Muscle of leg (tissue), 11 donors: Measurements from ENCODE around the gene MSH3. TPM values are rescaled to one million over a fixed set of nuclear protein-coding genes. Genes with fewer than 3 reads are reported as not detected.
"Not testable (repeated sequence)": the region's sequence is repeated elsewhere in the genome, so short reads cannot be mapped to it uniquely, and the experiment has no call there.

Experiments used
- DNase-seq: peaks from one replicate; pipeline ENCODE4 v3.0.0; 2013
- H3K27ac ChIP-seq: one replicate; pipeline ENCODE4 v1.5.1; 2013; ENCODE audit warnings: mild to moderate bottlenecking, low read length, control low read depth
- H3K27me3 ChIP-seq: one replicate; pipeline ENCODE4 v1.6.1; 2013; ENCODE audit warnings: low read length; ENCODE audit not compliant: control insufficient read depth, insufficient read depth
- H3K36me3 ChIP-seq: one replicate; pipeline ENCODE4 v1.6.1; 2013; ENCODE audit warnings: low read length; ENCODE audit not compliant: control insufficient read depth, insufficient read depth
- H3K4me1 ChIP-seq: one replicate; pipeline ENCODE4 v1.6.1; 2013; ENCODE audit warnings: low read length; ENCODE audit not compliant: control insufficient read depth, insufficient read depth
- H3K4me3 ChIP-seq: one replicate; pipeline ENCODE4 v1.5.1; 2013; ENCODE audit warnings: low read length, control low read depth
- H3K9me3 ChIP-seq: replicated peaks from 2 replicates; pipeline ENCODE4 v1.6.1; 2013; ENCODE audit warnings: low read depth, low read length; ENCODE audit not compliant: control insufficient read depth
- WGBS: methylation state at CpG from one replicate; pipeline ENCODE4 v1.1.5; 2013; ENCODE audit warnings: missing lambda C conversion rate; ENCODE audit not compliant: insufficient coverage; 5-methylcytosine and 5-hydroxymethylcytosine counted together
- polyA plus RNA-seq, 8 donors: library from polyadenylated mRNA; unstranded; fragments of 120-200 nt; gene quantifications; one replicate each; pipeline versions ENCODE4 v1.2.1 to v1.2.3, GENCODE V29; 2013; ENCODE audit warnings: inconsistent platforms in 1 of 8, low replicate concordance in 1 of 8; ENCODE audit not compliant: insufficient read length in 8 of 8, insufficient read depth in 1 of 8
- total RNA-seq: library from RNA; stranded (reverse); fragments of 120-200 nt; gene quantifications from one replicate; pipeline ENCODE4 v1.2.4, GENCODE V29; 2013

MSH3 gene
- total and polyA plus RNA-seq, 9 donors, result 7.2 to 13.3 (median 9.5) TPM

DNA sequence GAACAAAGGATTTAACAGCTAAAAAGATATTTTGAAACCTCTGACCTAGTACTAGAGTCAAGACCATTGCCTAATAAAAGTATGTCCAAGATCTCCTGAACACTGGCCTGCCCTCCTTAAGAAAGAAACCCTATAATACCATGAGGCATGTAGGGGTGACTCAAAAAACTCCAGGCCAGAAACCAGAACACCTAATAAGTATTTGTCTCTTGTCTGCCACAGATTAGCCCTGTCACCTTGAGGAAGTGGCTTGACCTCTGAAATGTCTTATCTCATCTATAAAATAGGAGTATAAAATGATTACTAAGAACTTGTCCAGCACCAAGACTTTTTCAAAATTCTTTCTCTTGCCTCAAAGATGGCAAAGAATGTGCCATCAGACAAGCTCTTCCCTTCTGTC, 180.3 kb downstream of the MSH3 start:
- no peak overlapping the region for H3K4me3 ChIP-seq
- no peak for DNase-seq
- H3K4me1 ChIP-seq, result no peaks in the 10 kb centered on the region
- no peaks in the 10 kb centered on the region for H3K36me3 ChIP-seq
- H3K27ac ChIP-seq, result no peak overlapping the region
- H3K27me3 ChIP-seq, result no peaks in the 10 kb centered on the region
- H3K9me3 ChIP-seq, result no peaks in the 10 kb centered on the region

- H3K36me3 ChIP-seq, result no peaks in the 10 kb centered on the region
- H3K9me3 ChIP-seq, result no peaks in the 10 kb centered on the region
- no peaks in the 10 kb centered on the region for H3K4me1 ChIP-seq
- 45% methylated on average over 1 of the region's 4 CpGs for WGBS
- no peak overlapping the region for H3K4me3 ChIP-seq
- no peak for DNase-seq
- no peaks in the 10 kb centered on the region for H3K27me3 ChIP-seq
- no peak overlapping the region for H3K27ac ChIP-seq
Measured at GRCh38 chr5:80835128-80835527, 180.7 kb downstream of the MSH3 start.

DNA sequence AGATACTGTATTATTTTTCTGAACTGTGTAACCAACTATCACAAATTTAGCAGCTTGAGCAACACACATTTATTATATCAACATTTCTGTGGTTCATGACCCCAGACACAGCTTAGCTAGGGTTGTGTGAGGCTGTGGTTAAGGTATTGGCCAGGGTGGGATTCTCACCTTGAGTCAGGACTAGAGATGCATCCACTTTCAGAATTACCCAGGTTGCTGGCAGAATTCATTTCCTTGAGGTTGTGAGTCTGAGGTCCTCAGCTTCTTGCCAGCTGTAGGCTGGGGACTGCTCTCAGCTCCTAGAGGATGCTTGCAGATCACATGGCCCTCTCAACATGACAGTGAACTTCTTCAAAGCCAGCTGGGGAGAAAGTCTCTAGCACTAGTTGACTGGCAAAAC, 183.2 kb downstream of the MSH3 start:
- Histone ChIP-seq H3K4me1 (no peaks in the 10 kb centered on the region), H3K27me3 (no peaks in the 10 kb centered on the region), H3K36me3 (no peaks in the 10 kb centered on the region), H3K4me3 (no peak overlapping the region), H3K9me3 (no peaks in the 10 kb centered on the region), H3K27ac (no peak overlapping the region)
- DNase-seq, result no peak

DNA sequence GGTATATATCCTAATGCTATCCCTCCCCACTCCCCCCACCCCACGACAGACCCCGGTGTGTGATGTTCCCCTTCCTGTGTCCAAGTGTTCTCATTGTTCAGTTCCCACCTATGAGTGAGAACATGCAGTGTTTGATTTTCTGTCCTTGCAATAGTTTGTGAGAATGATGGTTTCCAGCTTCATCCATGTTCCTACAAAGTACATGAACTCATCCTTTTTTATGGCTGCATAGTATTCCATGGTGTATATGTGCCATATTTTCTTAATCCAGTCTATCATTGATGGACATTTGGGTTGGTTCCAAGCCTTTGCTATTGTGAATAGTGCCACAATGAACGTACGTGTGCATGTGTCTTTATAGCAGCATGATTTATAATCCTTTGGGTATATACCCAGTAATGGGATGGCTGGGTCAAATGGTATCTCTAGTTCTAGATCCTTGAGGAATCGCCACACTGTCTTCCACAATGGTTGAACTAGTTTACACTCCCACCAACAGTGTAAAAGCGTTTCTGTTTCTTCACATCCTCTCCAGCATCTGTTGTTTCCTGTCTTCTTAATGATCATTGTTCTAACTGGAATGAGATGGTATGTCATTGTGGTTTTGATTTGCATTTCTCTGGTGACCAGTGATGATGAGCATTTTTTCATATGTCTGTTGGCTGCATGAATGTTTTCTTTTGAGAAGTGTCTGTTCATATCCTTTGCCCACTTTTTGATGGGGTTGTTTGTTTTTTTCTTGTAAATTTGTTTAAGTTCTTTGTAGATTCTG, 186.8 kb downstream of the MSH3 start:
- not testable (repeated sequence) for H3K36me3 ChIP-seq, H3K4me1 ChIP-seq, H3K27ac ChIP-seq, H3K27me3 ChIP-seq, H3K9me3 ChIP-seq, H3K4me3 ChIP-seq, DNase-seq
- WGBS, result no CpG with 5 or more reads among the region's 6 CpGs

GRCh38 chr5:80846422-80846821, 192.0 kb downstream of the MSH3 start:
- H3K36me3 ChIP-seq, DNase-seq, H3K4me3 ChIP-seq, H3K4me1 ChIP-seq, H3K27me3 ChIP-seq, H3K27ac ChIP-seq: not testable (repeated sequence)
- H3K9me3 ChIP-seq, result peaks cover 16% of the 10 kb centered on the region
- 77% methylated on average over 8 of the region's 8 CpGs for WGBS

GRCh38 chr5:80850168-80850567, 195.7 kb downstream of the MSH3 start:
- H3K27me3 ChIP-seq, H3K36me3 ChIP-seq, DNase-seq, H3K4me1 ChIP-seq, H3K4me3 ChIP-seq, H3K27ac ChIP-seq: not testable (repeated sequence)
- H3K9me3 ChIP-seq, result peaks cover 16% of the 10 kb centered on the region
- WGBS, result 100% methylated on average over 1 of the region's 1 CpG

GRCh38 chr5:80852331-80853245, 198.1 kb downstream of the MSH3 start:
- no peak for DNase-seq
- 100% methylated on average over 1 of the region's 3 CpGs for WGBS
- H3K4me3 ChIP-seq, result no peak overlapping the region
- peaks cover 16% of the 10 kb centered on the region for H3K9me3 ChIP-seq
- H3K27me3 ChIP-seq, result no peaks in the 10 kb centered on the region
- peaks cover 15% of the 10 kb centered on the region for H3K36me3 ChIP-seq
- H3K4me1 ChIP-seq, result no peaks in the 10 kb centered on the region
- H3K27ac ChIP-seq, result no peak overlapping the region

DNA sequence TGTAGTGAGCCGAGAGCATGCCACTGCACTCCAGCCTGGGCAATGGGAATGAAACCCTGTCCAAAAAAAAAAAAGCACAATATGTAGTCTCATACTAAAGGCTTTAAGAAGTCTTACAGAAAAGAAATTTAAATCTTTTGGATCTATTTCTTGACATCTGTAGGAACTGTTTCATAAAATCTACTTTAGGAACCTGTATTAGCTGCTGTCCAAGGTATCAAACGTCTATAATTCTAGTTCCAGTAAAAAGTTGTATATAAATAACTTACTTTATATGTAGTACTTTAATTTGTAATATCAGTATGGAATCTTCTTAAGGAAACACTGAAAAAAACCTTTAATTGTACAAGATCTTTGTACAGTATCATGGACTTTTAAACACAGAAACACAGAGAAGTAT, 199.0 kb downstream of the MSH3 start:
- Histone ChIP-seq H3K27ac (no peak overlapping the region), H3K9me3 (peaks cover 16% of the 10 kb centered on the region), H3K27me3 (no peaks in the 10 kb centered on the region), H3K4me3 (no peak overlapping the region), H3K4me1 (no peaks in the 10 kb centered on the region), H3K36me3 (peaks cover 14% of the 10 kb centered on the region)
- WGBS, result 100% methylated on average over 1 of the region's 2 CpGs
- no peak for DNase-seq

GRCh38 chr5:80854583-80854982, 200.1 kb downstream of the MSH3 start:
- Histone ChIP-seq H3K9me3 (peaks cover 11% of the 10 kb centered on the region), H3K4me1 (no peaks in the 10 kb centered on the region), H3K27ac (no peak overlapping the region), H3K4me3 (no peak overlapping the region), H3K36me3 (peaks cover 7% of the 10 kb centered on the region), H3K27me3 (no peaks in the 10 kb centered on the region)
- DNase-seq, result no peak
- WGBS, result 88% methylated on average over 1 of the region's 2 CpGs

- Histone ChIP-seq H3K27me3 (no peaks in the 10 kb centered on the region), H3K4me1 (no peaks in the 10 kb centered on the region), H3K36me3 (no peaks in the 10 kb centered on the region), H3K9me3 (no peaks in the 10 kb centered on the region), H3K4me3 (no peak overlapping the region), H3K27ac (no peak overlapping the region)
- no peak for DNase-seq
- no CpG with 5 or more reads among the region's 2 CpGs for WGBS
Measured at GRCh38 chr5:80860924-80861613, 206.6 kb downstream of the MSH3 start.
